K562 treated with DMSO at 1 percent for 48 hours (cell line): ENCODE data around the gene HOXC12. TPM values are rescaled to one million over a fixed set of nuclear protein-coding genes. Genes with fewer than 3 reads are reported as not detected.

Experiments used
- total RNA-seq: library from RNA; unstranded; fragments of 300-600 nt; gene quantifications from 2 replicates; pipeline ENCODE4 v1.2.3, GENCODE V29; 2022; ENCODE audit warnings: low replicate concordance; ENCODE audit errors: extremely low read depth

Gene HOXC12, protein sequence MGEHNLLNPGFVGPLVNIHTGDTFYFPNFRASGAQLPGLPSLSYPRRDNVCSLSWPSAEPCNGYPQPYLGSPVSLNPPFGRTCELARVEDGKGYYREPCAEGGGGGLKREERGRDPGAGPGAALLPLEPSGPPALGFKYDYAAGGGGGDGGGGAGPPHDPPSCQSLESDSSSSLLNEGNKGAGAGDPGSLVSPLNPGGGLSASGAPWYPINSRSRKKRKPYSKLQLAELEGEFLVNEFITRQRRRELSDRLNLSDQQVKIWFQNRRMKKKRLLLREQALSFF
- not detected in 2 replicates for total RNA-seq

DNA sequence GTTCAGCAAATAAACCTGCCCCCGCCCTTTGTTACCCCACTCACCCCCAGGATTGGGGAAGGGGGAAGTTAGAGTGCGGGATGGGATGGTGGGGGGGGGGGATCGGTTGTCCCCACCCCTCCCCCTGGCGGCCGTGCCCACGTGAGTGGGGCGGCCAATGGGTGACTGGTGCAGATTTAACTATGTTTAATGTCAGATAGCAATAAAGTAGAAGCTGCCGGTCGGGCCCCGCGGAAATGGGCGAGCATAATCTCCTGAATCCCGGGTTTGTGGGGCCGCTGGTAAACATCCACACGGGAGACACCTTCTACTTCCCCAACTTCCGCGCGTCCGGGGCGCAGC is at the start of gene HOXC12:
HOXC12 (plus strand) TSS at position 210 of the 342 bp plus-strand sequence; CDS start at position 237, 27 bp downstream.

DNA sequence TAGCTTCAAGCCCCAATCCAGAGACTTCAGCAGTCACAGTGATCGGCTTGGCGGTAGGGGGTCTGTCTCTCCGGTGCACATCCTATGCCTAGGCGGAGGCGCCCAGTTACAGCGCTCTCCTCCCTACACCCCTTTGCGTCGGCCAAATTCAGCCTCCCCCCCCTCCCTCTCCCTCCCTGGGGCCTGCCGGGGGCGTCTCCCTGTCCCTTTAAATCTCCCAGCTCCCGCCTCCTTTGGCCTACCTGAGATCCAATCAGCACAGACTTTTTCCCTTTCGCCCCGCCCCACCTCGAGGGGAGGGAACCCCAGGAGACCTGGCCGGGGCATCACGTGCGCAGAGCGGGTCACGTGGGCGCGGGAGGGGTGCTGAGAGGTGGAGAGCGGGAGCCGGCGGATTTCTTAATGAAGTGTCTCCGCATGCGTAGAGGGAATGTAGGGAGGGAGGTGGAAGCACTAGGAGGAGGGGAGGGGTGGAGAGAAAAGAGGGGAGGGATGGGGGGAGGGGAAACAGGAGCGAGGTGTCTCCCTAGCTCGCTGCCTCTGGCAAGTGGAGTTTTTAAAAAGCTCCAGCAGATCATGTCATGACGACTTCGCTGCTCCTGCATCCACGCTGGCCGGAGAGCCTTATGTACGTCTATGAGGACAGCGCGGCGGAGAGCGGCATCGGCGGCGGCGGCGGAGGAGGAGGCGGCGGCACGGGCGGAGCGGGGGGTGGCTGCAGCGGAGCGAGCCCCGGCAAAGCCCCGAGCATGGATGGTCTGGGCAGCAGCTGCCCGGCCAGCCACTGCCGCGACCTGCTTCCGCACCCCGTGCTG is 16.2 kb upstream of the HOXC12 start, which contains the start of gene HOXC13:
HOXC13 (plus strand) TSS at position 506 of the 815 bp plus-strand sequence; CDS start at position 582, 76 bp downstream.

DNA sequence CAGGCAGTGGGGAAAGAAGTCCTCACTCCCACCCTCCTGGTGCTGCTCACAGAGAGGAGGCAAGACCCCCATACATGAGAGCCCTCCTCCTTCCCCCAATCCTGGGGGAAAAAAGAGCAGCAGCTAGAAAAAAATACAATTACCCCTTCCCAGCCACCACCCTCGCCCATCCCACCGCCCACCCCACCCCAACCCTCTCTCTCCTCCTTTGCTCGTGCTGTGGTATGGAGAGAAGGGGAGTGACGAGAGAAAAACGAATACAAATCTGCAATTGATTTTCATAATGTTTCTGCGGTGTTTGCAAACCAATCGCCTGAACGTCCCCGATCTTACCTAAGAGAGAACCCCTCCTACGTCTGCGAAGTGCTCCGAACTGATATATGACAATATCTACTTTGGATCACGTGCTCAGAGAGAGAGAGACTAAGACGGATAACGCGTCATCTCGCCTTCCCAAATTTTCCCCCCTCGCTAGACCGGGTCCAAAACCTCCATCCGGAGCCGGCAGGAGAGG is 18.1 kb downstream of the HOXC12 start, which contains the start of gene HOXC11:
HOXC11 (plus strand) TSS at position 405 of the 514 bp plus-strand sequence. CDS start 116 bp downstream, outside the sequence.

DNA sequence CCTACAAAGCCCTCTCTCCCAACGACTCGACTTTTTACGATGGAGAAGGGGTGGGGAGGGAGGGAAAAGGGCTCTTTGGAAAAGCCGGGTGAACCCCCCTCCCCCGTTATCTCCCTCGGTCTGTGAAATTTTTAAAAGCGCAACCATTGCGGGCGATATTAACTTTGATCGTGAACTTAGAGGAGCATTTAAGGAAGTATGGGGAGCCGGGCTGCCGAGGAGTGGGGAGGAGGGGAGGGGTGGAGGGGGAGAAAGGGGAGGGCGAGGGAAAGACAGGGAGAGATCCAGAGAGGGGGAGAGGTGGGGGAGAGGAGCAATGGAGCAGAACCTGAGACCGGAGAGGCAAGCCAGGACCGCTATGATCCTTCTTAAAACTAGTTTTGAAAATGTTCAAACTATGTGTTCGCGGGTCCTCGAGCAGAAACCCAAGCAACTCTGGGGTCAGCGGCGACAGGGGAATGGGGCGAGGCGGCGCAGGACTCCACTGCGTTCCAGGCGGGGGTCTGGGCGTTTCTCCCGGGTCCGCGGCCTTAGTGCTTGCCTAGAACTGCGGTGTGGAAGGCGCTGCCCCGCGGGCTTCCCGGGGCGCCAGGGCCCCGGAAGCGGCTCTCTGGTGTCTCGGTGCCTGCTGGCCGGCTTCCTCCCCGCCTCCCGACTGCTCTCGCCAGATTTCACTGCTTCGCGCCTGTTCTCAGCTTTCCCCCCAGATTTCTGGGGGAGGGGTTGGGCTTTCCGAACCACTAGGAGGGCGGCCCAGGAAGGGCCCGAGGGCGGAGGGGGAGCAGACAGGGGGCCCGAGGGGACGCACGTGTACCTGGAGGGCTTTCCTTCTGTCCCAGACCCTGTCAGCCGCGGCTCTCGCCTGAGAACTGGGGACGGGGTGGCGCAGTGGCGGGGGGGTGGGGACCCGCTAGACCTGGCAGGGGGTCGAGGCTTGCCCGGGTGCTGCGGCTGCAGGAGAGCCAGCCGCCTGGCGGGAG is 19.7 kb downstream of the HOXC12 start, which contains the start of gene HOTAIR:
HOTAIR (minus strand) TSS at position 871 of the 980 bp plus-strand sequence.

DNA sequence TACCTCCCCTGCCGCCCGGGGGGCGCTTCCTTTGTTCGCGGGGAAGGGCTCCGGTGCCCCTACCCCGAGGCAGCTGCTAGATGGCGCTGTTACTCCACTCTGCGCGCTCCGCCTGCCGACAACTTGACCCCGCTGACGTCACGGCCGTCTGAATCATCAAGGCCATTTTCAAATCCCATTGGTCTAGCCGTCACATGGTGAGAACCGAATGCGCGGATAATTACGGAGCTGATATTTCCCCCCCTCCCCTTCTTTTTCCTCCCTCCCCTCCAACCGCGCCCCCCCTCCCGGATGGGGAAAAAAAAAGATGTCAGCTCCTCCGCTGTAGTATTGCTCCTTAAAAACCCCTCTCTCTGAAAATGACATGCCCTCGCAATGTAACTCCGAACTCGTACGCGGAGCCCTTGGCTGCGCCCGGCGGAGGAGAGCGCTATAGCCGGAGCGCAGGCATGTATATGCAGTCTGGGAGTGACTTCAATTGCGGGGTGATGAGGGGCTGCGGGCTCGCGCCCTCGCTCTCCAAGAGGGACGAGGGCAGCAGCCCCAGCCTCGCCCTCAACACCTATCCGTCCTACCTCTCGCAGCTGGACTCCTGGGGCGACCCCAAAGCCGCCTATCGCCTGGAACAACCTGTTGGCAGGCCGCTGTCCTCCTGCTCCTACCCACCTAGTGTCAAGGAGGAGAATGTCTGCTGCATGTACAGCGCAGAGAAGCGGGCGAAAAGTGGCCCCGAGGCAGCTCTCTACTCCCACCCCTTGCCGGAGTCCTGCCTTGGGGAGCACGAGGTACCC is 30.4 kb downstream of the HOXC12 start, which contains the start of gene HOXC10:
HOXC10 (plus strand) TSS at position 246 of the 791 bp plus-strand sequence; CDS start at position 360, 114 bp downstream.

DNA sequence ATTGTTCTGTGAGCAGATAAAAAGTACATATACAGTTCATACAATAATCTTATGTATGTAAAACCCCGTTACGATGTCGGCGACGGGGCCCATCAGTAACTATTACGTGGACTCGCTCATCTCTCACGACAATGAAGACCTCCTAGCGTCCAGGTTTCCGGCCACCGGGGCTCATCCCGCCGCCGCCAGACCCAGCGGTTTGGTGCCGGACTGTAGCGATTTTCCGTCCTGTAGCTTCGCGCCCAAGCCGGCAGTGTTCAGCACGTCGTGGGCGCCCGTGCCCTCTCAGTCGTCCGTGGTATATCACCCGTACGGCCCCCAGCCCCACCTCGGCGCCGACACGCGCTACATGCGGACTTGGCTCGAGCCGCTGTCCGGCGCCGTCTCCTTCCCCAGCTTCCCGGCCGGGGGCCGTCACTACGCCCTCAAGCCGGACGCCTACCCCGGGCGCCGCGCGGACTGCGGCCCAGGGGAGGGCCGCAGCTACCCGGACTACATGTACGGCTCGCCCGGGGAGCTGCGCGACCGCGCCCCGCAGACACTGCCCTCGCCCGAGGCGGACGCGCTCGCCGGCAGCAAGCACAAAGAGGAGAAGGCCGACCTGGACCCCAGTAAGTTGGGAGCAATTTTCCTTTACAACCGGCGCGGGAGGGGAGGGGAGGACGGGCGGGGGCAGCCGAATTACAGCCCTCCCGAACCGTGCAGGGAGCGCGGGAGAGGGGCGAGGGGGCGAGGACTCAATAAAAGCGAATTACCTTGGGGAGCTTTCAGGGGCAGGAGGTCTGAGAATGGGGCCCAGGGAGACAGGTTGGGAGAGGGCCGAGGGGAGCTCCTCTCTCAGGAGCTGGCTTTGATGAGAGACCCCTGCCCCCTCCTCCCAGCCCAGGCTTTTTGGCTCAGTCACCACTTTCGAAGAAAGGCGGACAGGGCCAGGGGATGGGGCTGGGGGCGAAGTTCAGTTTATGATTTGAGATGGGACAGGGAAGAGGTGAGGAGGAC is 45.7 kb downstream of the HOXC12 start, which contains the start of gene HOXC9:
HOXC9 (plus strand) TSS at position 46 of the 999 bp plus-strand sequence; CDS start at position 74, 28 bp downstream.

Other genes starting within 250 kb of the HOXC12 start
- gene CALCOCO1, start 227.5 kb upstream of the HOXC12 start, total RNA-seq: not detected in 2 replicates
- not detected in 2 replicates for gene CISTR, start 202.9 kb upstream of the HOXC12 start, total RNA-seq
- gene HOXC13, start 16.1 kb upstream of the HOXC12 start, total RNA-seq: not detected in 2 replicates
- not detected in 2 replicates for gene HOXC11, start 18.2 kb downstream of the HOXC12 start, total RNA-seq
- gene HOTAIR, start 20.1 kb downstream of the HOXC12 start, total RNA-seq: not detected in 2 replicates
- not detected in 2 replicates for gene HOXC10, start 30.2 kb downstream of the HOXC12 start, total RNA-seq
- gene HOXC9, start 45.3 kb downstream of the HOXC12 start, total RNA-seq: not detected in 2 replicates
- gene HOXC8, start 54.1 kb downstream of the HOXC12 start, total RNA-seq: not detected in 2 replicates
- not detected in 2 replicates for gene HOXC6, start 73.5 kb downstream of the HOXC12 start, total RNA-seq
- gene HOXC5, start 78.1 kb downstream of the HOXC12 start, total RNA-seq: not detected in 2 replicates
- gene HOXC4, start 98.9 kb downstream of the HOXC12 start, total RNA-seq: not detected in 2 replicates
- not detected in 2 replicates for gene SMUG1, start 234.1 kb downstream of the HOXC12 start, total RNA-seq